ENCODE measurements around the gene F2. TPM values are rescaled to one million over a fixed set of nuclear protein-coding genes. Genes with fewer than 3 reads are reported as not detected.

Gene F2
- total RNA-seq, 1 experiment from 2014 or later: 0.46 TPM

DNA sequence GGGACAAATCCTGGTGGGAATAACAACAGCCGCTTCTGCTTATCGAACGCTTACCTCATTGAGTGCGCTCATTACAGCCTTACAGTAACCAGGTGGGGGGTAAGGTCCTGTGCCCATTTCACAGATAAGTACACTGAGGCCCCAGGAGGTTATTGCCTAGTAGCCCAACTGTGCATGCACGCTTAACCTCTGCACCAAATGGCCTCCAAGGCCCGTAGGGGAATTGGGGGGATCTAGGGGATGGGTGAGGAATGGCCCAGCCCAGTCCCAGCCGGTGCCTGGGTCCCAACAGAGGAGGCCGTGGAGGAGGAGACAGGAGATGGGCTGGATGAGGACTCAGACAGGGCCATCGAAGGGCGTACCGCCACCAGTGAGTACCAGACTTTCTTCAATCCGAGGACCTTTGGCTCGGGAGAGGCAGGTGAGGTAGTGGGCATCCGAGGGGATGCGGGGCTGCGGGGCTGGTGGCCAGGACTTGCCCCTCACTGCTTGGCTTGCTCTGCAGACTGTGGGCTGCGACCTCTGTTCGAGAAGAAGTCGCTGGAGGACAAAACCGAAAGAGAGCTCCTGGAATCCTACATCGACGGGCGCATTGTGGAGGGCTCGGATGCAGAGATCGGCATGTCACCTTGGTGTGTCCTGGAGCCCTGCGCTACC, 7.3 kb downstream of the F2 start:
- H3K36me3 ChIP-seq: no peaks in the 10 kb centered on the region
- no peaks in the 10 kb centered on the region for H3K9me3 ChIP-seq
- H3K4me3 ChIP-seq: no peak overlapping the region
- no peaks in the 10 kb centered on the region for H3K27me3 ChIP-seq
- no peak for DNase-seq

DNA sequence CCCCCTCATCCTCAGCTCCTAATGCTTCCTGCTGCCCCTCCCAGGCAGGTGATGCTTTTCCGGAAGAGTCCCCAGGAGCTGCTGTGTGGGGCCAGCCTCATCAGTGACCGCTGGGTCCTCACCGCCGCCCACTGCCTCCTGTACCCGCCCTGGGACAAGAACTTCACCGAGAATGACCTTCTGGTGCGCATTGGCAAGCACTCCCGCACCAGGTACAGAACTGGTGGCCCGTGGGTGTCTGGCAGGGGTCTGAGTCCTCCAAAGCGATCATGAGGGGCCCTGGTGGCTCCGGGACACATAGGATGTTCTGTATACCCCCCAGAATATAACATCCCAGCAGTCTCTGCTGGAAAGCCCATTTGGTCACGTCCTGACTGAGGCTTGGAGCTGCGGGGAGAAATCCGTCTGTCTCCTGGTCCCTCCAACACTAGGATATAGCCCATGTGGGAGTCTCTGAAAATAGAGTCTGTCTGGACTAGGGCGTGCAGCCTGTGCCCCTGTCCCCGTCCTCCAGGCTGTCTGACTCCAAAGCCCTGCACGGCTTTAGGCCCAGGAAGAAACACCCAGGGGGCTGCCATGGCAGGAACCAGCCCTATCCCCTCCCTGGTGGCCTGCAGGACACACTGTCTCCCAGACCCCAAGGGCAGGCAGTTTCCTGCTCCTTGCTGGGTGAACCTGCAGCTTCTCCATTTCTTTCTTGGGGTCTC, 9.1 kb downstream of the F2 start:
- Histone ChIP-seq H3K27me3 (no peaks in the 10 kb centered on the region), H3K9me3 (no peaks in the 10 kb centered on the region), H3K36me3 (no peaks in the 10 kb centered on the region), H3K4me3 (no peak overlapping the region)
- no peak for DNase-seq

DNA sequence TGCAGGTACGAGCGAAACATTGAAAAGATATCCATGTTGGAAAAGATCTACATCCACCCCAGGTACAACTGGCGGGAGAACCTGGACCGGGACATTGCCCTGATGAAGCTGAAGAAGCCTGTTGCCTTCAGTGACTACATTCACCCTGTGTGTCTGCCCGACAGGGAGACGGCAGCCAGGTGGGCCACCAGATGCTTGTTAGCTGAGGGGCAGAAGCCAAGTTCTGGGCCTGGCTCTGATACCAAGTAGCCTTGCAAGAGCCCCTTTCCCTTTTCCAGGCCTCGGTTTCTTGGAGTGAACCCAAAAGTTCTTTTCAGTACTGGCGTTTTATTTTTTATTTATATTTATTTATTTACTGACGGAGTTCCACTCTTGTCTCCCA, 9.6 kb downstream of the F2 start:
- no peak overlapping the region for H3K4me3 ChIP-seq
- no peaks in the 10 kb centered on the region for H3K9me3 ChIP-seq
- no peaks in the 10 kb centered on the region for H3K36me3 ChIP-seq
- no peak for DNase-seq
- no peaks in the 10 kb centered on the region for H3K27me3 ChIP-seq

DNA sequence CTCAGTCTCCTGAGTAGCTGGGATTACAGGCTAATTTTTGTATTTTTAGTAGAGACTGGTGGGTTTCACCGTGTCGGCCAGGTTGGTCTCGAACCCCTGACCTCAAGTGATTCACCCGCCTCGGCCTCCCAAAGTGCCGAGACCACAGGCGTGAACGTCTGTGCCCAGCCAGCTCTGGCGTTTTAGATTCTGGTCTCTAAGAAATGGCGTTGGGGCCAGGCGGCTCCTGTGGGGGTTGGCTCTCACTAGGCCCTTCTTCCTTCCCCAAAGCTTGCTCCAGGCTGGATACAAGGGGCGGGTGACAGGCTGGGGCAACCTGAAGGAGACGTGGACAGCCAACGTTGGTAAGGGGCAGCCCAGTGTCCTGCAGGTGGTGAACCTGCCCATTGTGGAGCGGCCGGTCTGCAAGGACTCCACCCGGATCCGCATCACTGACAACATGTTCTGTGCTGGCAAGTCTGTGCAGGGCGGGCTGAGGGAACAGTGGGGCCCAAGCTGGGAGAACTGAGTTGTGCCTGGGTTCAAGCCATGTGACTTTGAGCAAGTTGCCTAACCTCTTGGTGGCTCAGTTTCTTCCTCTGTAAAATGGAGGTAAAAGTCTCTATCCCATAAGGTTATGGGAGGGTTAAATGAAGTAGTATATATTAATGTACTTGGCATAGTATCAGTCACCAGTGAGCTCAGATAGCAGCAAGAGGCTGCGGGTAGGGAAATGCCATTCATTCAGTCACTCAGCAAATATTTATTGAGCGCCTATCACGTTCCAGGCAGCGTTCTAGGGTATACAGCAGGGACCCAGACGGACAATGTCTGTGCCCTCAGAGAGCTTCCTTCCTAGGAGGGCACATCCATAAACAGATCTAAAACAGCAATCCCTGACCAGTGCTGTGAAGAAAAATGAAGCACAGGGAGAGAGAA, 10.4 kb downstream of the F2 start:
- no peaks in the 10 kb centered on the region for H3K9me3 ChIP-seq
- no peak overlapping the region for H3K4me3 ChIP-seq
- H3K36me3 ChIP-seq: no peaks in the 10 kb centered on the region
- DNase-seq: no peak
- no peaks in the 10 kb centered on the region for H3K27me3 ChIP-seq

DNA sequence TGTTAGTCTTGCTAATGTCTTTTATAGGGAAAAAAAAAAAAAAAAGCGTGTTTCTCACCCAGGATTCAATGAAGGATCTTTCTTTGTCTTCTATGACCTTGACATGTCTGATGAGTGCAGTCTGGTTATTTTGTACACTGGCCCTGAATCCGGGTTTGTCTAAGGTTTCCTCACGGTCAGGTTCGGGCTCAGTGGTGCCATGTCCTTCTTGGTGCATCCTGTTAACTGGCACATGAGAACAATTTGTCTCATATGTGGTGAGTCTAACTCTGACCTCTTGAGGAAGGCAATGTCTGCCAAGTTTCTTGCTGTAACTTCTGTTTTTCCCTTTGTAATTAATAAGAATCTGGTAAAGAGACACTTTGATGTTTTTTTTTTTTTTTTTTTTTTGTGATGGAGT, 12.5 kb downstream of the F2 start:
- Histone ChIP-seq H3K27me3 (no peaks in the 10 kb centered on the region), H3K36me3 (no peaks in the 10 kb centered on the region), H3K4me3 (no peak overlapping the region), H3K9me3 (no peaks in the 10 kb centered on the region)
- DNase-seq: no peak

DNA sequence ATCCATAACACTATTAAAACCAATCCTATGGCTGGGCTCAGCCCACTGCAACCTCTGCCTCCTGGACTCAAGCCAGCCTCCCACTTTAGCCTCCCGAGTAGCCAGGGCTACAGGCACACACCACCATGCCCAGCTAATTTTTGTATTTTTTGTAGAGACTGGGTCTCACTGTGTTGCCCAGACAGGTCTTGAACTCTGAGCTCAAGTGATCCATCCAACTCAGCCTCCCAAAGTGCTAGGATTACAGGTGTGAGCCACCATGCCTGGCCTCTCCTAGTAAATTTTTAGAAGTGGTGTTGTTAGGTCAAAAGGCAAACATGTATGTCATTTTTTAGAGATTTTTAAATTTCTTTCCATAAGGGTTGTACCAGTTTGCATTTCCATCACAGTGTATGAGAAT, 14.2 kb downstream of the F2 start:
- H3K4me3 ChIP-seq: no peak overlapping the region
- H3K27me3 ChIP-seq: no peaks in the 10 kb centered on the region
- no peaks in the 10 kb centered on the region for H3K36me3 ChIP-seq
- no peak for DNase-seq
- H3K9me3 ChIP-seq: no peaks in the 10 kb centered on the region

DNA sequence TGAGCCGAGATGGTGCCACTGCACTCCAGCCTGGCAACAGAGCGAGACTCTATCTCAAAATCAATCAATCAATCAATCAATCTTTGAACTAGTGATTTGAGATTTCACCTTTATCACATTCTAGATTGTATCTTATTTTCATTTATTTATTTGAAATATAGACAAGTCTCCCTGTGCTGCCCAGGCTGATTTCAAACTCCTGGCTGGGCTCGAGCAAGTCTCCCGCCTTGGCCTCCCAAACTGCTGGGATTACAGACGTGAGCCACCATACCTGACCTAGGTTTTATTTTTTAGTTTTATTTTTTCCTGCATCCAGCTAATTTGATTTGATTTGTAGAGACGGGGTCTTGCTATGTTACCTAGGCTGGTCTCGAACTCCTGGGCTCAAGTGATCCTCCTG, 17.1 kb downstream of the F2 start:
- DNase-seq: no peak
- no peak overlapping the region for H3K4me3 ChIP-seq

DNA sequence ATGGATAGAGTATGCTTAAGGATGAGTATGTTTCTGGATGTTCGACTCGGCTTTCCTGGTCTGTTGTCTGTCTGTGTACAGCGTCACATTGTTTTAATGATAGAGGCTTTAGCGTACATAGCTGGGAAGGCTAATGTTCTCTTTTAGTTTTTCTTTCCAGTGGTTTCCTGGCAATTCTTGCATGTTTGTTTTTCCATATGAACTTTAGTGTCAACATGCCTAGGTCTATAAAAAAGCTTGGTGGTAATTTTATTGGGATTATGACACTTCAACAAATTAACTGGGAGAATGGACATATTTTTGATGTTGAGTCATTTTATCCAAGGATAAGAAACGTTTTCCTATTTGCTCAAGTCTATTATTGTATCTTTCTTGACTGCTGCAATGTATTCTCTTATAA, 17.6 kb downstream of the F2 start:
- Histone ChIP-seq H3K36me3 (peaks cover 19% of the 10 kb centered on the region), H3K9me3 (no peaks in the 10 kb centered on the region), H3K4me3 (no peak overlapping the region), H3K27me3 (no peaks in the 10 kb centered on the region)
- DNase-seq: no peak

More for the DNA sequence above, 17.1 kb downstream of the F2 start:
- peaks cover 14% of the 10 kb centered on the region for H3K36me3 ChIP-seq
- no peaks in the 10 kb centered on the region for H3K27me3 ChIP-seq
- no peaks in the 10 kb centered on the region for H3K9me3 ChIP-seq

DNA sequence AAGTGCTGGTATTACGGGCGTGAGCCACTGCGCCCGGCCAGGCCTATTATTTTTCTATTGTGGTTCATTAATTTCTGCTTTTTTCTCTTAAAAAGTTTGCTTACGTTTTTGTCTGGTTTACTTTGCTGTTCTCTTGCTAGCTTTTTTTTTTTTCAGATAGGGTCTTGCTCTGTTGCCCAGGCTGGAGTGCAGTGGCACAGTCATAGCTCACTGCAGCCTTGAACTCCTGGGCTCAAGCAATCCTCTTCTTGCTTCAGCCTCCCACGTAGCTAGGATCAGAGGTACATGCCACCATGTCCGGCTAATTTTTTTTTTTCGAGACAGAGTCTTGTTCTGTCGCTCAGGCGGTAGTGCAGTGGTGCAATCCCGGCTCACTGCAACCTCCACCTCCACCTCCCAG, 18.7 kb downstream of the F2 start:
- Histone ChIP-seq H3K27me3 (no peaks in the 10 kb centered on the region), H3K4me3 (no peak overlapping the region), H3K36me3 (peaks cover 30% of the 10 kb centered on the region), H3K9me3 (no peaks in the 10 kb centered on the region)
- no peak for DNase-seq

DNA sequence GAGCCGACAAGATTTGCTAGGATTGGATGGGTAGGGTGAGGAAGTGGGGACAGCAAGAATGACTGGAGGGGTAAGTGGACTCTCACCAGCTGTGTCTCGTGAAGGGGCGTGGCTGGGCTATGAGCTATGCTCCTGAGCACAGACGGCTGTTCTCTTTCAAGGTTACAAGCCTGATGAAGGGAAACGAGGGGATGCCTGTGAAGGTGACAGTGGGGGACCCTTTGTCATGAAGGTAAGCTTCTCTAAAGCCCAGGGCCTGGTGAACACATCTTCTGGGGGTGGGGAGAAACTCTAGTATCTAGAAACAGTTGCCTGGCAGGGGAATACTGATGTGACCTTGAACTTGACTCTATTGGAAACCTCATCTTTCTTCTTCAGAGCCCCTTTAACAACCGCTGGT, 19.9 kb downstream of the F2 start:
- no peaks in the 10 kb centered on the region for H3K27me3 ChIP-seq
- H3K4me3 ChIP-seq: no peak overlapping the region
- H3K36me3 ChIP-seq: peaks cover 42% of the 10 kb centered on the region
- no peak for DNase-seq
- no peaks in the 10 kb centered on the region for H3K9me3 ChIP-seq

DNA sequence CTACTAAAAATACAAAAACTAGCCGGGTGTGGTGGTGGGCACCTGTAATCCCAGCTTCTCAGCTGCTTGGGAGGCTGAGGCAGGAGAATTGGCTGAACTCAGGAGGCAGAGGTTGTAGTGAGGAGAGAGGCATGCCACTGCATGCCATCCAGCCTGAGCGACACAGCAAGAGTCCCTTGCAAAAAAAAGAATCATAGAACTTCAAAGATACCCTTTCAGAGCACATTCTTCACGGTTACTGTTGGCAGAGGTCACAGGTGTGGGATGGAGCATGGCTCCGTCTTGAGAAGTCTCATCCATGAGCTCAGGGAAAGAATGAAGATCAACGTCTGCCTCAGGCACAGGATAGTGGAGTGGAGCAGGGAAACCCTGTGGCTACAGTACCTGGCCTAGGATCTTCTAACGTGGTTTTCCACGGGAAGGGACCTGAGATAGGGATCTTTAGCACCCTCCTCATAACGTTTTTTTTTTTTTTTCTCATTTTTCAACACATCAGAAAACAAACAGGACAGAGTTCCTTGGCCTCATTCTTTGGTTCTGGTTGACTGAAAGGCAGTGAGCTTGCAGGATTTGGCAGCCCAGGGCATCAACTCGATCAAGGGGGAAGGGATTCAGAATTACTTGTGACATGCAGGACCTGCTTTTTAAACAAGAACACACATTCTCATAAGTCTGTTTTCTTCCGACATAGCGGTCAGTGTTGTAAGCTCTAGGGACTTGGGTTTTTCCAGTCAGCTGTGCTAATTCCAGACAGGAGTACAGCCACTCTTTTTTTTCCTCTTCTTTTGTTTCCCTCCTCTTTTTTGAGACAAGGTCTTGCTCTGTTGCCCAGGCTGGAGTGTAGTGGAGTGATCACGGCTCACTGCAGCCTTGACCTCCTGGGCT, 22.8 kb downstream of the F2 start:
- Histone ChIP-seq H3K9me3 (no peaks in the 10 kb centered on the region), H3K36me3 (peaks cover 71% of the 10 kb centered on the region), H3K27me3 (no peaks in the 10 kb centered on the region), H3K4me3 (no peak overlapping the region)
- no peak for DNase-seq

DNA sequence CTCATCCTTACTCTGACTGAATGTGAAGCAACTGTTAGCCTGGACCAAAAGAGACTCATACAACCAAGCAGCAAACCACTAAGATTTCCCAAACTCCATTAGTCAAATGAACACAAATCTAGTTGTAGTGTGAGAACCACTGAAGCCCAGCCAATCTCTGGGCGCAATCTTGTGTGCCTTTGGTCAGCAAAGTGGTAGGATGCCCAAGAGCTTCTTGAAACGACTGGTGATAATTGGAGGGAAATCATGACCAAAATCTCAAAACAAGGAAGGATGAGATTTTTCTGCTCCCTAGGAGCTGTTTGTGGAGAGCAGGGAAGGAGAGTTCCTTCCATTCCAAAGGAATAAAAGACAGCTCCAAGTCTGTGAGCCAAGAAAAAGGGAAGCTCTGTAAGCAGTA, 24.0 kb downstream of the F2 start:
- no peaks in the 10 kb centered on the region for H3K27me3 ChIP-seq
- H3K4me3 ChIP-seq: no peak overlapping the region
- H3K9me3 ChIP-seq: no peaks in the 10 kb centered on the region
- H3K36me3 ChIP-seq: peaks cover 83% of the 10 kb centered on the region
- no peak for DNase-seq

DNA sequence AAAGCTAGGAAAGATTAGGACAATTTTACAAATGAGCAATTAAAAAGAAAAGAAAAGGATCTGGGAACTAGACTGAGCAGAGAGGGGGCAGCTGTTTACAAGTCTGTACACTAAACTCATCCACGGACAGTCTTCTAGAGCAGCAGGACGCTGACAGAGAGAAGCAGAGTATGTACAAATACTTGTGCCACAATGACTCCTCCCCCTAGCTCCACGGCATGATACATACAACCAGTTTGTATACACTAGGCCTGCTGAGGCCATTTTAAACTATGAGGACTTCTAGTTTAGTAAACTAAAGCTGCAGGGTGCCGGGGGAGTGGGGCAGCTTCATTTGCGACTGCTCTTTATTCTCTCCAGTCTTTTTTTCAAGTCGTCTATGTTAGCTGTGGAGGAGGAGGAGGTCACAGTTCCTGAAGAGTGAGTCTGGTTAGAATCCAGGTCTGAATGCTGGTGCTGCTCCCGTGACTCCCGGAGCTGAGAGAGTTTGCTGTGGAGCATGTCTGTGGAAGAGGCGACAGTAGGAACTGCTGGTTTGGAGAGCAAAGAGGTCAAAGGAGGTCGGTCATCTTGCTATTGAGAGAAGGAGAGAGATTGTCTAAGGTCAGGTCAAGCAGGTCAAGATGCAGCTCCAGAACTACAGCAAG, 24.8 kb downstream of the F2 start:
- H3K27me3 ChIP-seq: no peaks in the 10 kb centered on the region
- no peak overlapping the region for H3K4me3 ChIP-seq
- peaks cover 91% of the 10 kb centered on the region for H3K36me3 ChIP-seq
- H3K9me3 ChIP-seq: no peaks in the 10 kb centered on the region
- DNase-seq: no peak

DNA sequence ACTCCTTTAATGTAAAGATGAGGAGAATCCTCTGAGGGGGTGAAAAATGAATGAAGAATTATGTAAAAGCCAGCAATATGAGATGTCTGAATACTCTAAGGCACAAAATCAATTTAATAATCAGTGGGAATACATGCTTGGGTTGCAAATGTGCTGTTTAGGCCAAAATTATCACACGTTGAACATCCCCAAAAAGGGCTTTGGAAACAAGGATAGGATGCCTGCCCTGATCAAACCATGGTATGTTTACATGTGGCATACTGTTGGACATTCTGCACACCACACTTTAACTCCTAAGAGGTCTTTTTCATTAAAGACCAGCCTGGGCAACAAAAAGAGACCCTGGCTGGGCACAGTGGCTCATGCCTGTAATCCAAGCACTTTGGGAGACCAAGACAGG, 26.3 kb downstream of the F2 start:
- DNase-seq: no peak
- peaks cover 98% of the 10 kb centered on the region for H3K36me3 ChIP-seq
- H3K9me3 ChIP-seq: no peaks in the 10 kb centered on the region
- H3K27me3 ChIP-seq: no peaks in the 10 kb centered on the region
- no peak overlapping the region for H3K4me3 ChIP-seq

DNA sequence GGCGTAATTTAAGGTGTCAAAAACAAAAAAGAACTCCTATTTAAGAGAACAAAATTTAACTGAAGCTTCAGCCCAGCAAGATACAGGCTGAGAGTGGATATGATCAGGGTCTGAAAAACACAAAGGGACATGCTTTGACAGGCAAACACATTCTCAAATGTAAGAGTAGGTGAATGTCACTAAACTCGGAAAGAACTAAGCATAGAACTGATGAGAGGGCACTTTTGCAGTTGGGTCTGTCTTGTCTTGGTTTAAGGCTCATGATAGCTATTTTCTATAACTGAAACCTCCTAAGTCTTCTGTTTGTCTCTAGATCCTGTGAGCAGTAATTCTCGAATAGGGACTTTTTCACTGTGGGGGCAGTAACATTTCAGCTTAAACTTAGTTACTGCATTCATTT, 27.0 kb downstream of the F2 start:
- Histone ChIP-seq H3K9me3 (no peaks in the 10 kb centered on the region), H3K27me3 (no peaks in the 10 kb centered on the region), H3K4me3 (no peak overlapping the region), H3K36me3 (peaks cover 98% of the 10 kb centered on the region)
- no peak for DNase-seq

DNA sequence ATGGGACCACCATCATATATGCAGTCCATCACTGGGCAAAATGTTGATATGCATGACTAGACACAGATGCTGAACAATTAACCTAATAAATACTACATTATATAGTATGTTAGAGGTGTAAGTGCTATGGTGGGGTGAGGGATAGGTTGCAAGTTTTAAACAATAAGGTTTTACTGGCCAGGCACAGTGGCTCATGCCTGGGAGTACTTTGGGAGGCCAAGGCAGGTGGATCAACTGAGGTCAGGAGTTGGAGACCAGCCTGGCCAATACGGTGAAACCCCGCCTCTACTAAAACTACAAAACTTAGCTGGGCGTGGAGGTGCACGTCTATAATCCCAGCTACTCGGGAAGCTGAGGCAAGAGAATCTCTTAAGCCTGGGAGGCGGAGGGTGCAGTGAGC, 28.1 kb downstream of the F2 start:
- no peak overlapping the region for H3K4me3 ChIP-seq
- DNase-seq: no peak
- H3K27me3 ChIP-seq: no peaks in the 10 kb centered on the region
- H3K36me3 ChIP-seq: peaks cover 95% of the 10 kb centered on the region
- no peaks in the 10 kb centered on the region for H3K9me3 ChIP-seq
